Measurements from ENCODE around the gene PDE6D. TPM values are rescaled to one million over a fixed set of nuclear protein-coding genes. Genes with fewer than 3 reads are reported as not detected.

The PDE6D gene
- total and polyA plus RNA-seq, 2 of the 13 experiments (the other 11 are each of a cell fraction or from before 2014, with no cell fraction given), result 14.1 to 23.2 TPM

DNA sequence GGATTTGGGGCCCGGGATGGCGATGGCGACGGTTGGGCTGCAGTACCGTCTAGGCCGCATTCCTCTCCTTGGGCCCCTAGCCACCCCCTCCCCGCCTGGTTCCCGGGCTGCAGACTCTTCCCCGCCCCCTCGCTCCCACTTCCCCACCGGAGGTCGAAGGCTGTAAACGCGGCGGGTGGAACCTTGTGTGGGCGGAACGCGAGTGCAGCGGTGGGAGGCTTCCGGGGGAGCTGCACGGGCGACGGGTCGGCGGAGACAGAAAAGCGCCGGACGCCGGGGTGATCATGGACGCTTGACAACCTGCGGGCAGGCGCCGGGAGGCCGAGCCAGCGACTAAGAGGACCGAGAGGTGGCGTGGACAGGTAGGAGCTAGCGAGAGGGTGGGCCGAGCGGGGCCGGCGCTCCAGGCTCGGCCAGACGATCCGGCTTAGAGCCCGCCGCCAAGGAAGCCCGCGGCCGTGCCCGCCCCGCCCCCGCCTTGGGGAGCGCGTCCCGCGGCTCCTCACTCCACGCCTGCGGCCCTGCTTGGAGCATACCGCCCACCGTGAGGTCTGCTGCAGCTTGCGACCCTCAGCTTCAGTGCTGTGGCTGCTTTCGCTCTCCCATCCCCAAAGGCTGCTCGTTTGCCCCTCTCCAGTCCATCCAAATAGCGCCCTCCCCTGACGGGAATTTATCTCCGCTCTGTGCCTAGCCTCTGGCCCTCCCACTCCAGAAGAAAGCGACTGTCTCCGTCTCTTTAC lies 5.3 kb upstream of the PDE6D start, which contains the start of gene COPS7B (continued):
- TF ChIP-seq CBFB (CRISPR knock-in tag; IDR thresholded peaks at IDR 0.05), result peak; percentile 98
- TF ChIP-seq MEIS1 (CRISPR knock-in tag; IDR thresholded peaks at IDR 0.05; ENCODE audit: borderline replicate concordance), result peak; percentile 94
- no peak for TF ChIP-seq ZNF234 (CRISPR knock-in tag; conservative IDR thresholded peaks at IDR 0.05)
- peak; percentile 97 for TF ChIP-seq HOXD1 (CRISPR knock-in tag; IDR thresholded peaks at IDR 0.05)
- peak; percentile 100 for TF ChIP-seq HDAC1 (CRISPR knock-in tag; IDR thresholded peaks at IDR 0.05)
- peak; percentile 89 for TF ChIP-seq ZNF143 (CRISPR knock-in tag; IDR thresholded peaks at IDR 0.05)
- TF ChIP-seq ISL2 (CRISPR knock-in tag; IDR thresholded peaks at IDR 0.05), result peak; percentile 92
- no peak for TF ChIP-seq SMAD9 (CRISPR knock-in tag; IDR thresholded peaks at IDR 0.05)
- peak; percentile 99 for TF ChIP-seq GABPB1 (CRISPR knock-in tag; IDR thresholded peaks at IDR 0.05)
- no peak for TF ChIP-seq NBN (conservative IDR thresholded peaks at IDR 0.05)
- TF ChIP-seq KDM6A (CRISPR knock-in tag; IDR thresholded peaks at IDR 0.05; ENCODE audit: low read depth), result no peak
- TF ChIP-seq THYN1 (CRISPR knock-in tag; IDR thresholded peaks at IDR 0.05; ENCODE audit: borderline replicate concordance, low read depth), result 0 out of 2 replicates have a peak, but pooled peaks have one; percentile 94
- peak; percentile 95; the same call in 1 of the 2 replicates for TF ChIP-seq THAP9 (CRISPR knock-in tag; IDR thresholded peaks at IDR 0.05; ENCODE audit: borderline replicate concordance)
- TF ChIP-seq KMT2B (CRISPR knock-in tag; IDR thresholded peaks at IDR 0.05), result peak; percentile 99
- peak; percentile 89; the same call in 1 of the 2 replicates for TF ChIP-seq KLF15 (CRISPR knock-in tag; IDR thresholded peaks at IDR 0.05; ENCODE audit: borderline replicate concordance)
- peak; percentile 81 for TF ChIP-seq ZSCAN25 (CRISPR knock-in tag; IDR thresholded peaks at IDR 0.05)
- peak; percentile 97 for TF ChIP-seq GABPA (IDR thresholded peaks at IDR 0.05; ENCODE audit: low read depth, low read length)
- peak; percentile 96 for TF ChIP-seq GABPA (CRISPR knock-in tag; IDR thresholded peaks at IDR 0.05; ENCODE audit: low read depth)
- TF ChIP-seq CEBPB (IDR thresholded peaks at IDR 0.05; ENCODE audit: borderline replicate concordance, low read depth, low read length), result no peak
- TF ChIP-seq, protein P1, sequence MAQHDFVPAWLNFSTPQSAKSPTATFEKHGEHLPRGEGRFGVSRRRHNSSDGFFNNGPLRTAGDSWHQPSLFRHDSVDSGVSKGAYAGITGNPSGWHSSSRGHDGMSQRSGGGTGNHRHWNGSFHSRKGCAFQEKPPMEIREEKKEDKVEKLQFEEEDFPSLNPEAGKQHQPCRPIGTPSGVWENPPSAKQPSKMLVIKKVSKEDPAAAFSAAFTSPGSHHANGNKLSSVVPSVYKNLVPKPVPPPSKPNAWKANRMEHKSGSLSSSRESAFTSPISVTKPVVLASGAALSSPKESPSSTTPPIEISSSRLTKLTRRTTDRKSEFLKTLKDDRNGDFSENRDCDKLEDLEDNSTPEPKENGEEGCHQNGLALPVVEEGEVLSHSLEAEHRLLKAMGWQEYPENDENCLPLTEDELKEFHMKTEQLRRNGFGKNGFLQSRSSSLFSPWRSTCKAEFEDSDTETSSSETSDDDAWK (CRISPR knock-in tag; IDR thresholded peaks at IDR 0.05), result no peak
- TF ChIP-seq SKI (IDR thresholded peaks at IDR 0.05; ENCODE audit: partially characterized antibody), result peak; percentile 69
- TF ChIP-seq, protein P2, sequence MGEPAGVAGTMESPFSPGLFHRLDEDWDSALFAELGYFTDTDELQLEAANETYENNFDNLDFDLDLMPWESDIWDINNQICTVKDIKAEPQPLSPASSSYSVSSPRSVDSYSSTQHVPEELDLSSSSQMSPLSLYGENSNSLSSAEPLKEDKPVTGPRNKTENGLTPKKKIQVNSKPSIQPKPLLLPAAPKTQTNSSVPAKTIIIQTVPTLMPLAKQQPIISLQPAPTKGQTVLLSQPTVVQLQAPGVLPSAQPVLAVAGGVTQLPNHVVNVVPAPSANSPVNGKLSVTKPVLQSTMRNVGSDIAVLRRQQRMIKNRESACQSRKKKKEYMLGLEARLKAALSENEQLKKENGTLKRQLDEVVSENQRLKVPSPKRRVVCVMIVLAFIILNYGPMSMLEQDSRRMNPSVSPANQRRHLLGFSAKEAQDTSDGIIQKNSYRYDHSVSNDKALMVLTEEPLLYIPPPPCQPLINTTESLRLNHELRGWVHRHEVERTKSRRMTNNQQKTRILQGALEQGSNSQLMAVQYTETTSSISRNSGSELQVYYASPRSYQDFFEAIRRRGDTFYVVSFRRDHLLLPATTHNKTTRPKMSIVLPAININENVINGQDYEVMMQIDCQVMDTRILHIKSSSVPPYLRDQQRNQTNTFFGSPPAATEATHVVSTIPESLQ (CRISPR knock-in tag; conservative IDR thresholded peaks at IDR 0.05), result 0 out of 2 replicates have a peak, but pooled peaks have one; percentile 83
- TF ChIP-seq ATF7 (IDR thresholded peaks at IDR 0.05), result no peak
- peak; percentile 90 for TF ChIP-seq ATF7 (CRISPR knock-in tag; IDR thresholded peaks at IDR 0.05)
- TF ChIP-seq, protein P3, sequence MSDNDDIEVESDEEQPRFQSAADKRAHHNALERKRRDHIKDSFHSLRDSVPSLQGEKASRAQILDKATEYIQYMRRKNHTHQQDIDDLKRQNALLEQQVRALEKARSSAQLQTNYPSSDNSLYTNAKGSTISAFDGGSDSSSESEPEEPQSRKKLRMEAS (IDR thresholded peaks at IDR 0.05), result peak; percentile 95
- peak; percentile 95 for TF ChIP-seq TAF1 (CRISPR knock-in tag; IDR thresholded peaks at IDR 0.05)
